ENCODE results near the gene SULT1A1.
"Not testable (repeated sequence)": the region's sequence is repeated elsewhere in the genome, so short reads cannot be mapped to it uniquely, and the experiment has no call there.

Gene SULT1A1

DNA sequence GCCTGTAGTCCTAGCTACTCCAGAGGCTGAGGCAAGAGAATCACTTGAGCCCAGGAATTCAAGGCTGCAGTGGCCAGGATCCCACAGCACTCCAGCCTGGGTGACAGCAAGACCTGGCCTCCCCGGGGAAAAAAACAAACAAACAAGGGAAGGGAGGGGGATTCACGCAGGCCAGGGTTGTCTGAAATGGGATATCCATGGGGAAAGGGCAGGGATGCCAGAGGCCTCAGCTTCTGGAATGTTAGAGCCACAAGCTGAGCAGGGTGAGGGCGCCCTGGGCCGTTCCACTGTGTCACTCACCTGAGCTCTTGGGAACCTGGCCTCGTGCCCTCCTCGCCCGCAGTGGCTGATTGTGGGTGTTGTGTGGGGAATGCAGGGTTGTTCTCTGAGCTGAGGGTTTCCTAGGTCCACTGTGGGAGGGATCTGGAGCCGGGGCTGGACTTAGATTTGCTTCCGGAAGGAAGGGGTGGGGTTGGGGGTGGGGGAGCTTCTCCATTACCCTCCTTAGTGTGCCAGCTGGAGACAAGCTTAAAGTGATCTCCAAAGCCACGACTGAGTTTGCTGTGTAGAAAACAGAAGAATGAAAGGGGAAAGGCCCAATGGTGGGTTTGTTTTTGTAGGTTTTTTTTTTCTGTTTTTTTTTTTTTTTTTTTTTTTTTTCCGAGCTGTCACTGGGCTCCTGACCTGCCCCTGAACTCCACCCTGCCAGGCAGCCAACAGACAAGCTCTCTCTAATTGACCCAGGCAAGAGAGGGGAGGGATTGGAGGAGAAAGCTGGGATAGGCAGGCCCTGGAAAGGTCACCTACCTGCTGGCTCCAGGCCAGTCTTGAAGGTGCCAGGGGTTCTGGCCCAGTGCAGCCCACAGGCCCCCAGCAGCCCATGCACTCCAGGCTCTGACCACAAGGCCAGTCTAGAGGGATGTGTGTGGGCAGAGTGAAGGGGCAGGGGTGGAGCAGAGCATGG lies at the start of gene SULT1A1:
SULT1A1 (minus strand) TSS at position 414 of the 964 bp plus-strand sequence. CDS start 1,189 bp downstream, outside the sequence.
- DNase-seq = no peak

DNA sequence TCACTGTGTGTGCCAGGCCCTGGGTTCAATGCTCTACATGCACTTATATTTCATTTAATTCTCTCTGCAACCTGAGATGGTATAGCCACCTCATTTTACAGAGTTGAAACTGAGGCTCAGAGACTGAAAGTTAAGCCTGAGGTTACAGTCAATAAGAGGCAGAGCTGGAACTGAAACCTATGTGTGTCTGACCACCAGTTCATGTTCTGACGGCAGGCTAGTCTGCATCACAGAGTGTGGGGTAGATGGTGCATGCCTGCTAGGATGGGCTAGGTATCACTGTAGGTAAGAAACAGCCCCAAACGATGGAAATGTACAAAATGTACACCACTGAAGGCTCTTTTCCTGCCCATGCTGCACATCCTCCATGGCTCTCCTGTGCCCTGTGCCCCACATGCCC lies 30.1 kb upstream of the SULT1A1 start:
- not testable (repeated sequence) for DNase-seq

DNA sequence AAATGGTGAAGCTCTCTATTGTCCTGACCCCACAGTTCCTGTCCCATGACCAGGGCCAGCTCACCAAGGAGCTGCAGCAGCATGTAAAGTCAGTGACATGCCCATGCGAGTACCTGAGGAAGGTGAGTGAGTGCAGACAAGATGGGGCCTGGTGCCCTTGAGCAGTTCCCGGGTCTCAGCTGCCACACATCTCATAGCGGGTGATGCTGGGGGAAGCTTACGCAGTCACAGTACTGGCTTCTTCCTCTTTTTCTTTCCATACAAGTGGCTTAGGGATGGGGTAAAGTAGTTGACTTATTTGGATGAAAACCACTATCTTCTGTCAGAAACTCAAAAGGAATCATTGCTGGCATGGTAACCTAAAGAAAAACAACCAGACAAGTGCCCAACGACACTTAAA lies 28.5 kb upstream of the SULT1A1 start:
- not testable (repeated sequence) for DNase-seq

DNA sequence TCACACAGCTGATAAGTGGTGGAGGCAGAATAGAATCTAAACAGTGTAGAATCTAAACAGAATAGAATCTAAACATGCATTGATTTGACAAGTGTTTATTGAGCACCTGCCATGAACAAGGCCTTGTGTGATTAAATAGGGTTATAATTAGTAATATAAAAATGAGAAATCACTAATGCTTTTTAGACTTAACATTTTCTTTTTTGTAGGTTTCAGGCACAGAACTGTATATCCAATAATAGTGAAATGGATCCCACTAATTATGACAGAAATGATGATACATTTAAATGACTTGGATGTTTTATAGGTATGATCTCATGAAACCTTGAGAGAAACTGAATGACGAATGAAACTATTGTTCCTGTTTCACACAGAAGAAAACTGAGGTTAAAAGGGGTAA lies 27.9 kb upstream of the SULT1A1 start, which contains the start of gene NPIPB8:
NPIPB8 (plus strand) TSS at position 301 of the 400 bp plus-strand sequence. CDS start 296 bp downstream, outside the sequence.
- DNase-seq = not testable (repeated sequence)

DNA sequence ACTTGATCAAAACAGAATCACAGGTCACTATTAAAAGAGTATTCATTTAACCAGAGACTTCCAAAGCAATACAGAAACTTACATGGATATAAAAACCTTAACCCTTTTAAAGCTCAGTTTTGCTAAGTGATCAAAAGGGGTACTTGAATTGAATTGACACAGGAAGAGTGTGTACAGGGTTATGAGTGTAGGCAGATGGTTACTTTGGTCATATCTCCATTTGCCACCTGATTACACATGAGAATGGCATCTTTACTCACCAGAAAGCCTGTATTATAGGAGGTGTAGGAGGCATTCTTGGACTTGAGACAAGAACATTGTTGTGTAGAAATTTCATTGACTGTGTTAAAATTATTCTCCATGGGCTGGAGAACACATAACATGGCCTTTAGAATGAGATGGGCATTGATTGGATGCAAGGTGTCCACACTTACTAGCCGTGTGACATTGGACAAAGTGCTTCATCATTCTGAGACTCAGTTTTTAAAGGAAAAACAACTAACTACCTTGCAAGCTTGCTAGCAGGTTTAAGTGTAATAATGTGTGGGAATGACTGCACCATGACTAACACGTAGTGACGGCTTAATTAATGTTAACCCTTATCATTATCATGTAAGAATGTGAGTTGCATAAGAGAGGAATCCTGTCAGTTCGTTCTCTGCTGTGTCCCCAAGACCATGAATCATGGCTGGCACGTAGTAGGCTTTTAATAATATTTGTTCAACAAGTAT lies 26.4 kb upstream of the SULT1A1 start:
- DNase-seq = not testable (repeated sequence)

DNA sequence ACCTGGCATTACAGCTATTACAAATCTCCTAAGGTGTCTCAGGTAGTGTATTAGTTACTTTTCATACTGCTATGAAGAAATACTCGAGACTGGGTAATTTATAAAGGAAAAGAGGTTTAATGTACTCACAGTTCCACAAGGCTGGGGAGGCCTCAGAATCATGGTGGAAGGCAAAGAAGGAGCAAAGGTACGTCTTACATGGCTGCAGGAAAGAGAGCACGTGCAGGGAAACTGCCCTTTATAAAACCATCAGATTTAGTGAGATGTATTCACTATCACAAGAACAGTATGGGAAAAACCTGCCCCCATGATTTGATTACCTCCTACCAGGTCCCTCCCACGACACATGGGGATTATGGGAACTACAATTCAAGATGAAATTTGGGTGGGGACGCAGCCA lies 21.1 kb upstream of the SULT1A1 start:
- DNase-seq = not testable (repeated sequence)

DNA sequence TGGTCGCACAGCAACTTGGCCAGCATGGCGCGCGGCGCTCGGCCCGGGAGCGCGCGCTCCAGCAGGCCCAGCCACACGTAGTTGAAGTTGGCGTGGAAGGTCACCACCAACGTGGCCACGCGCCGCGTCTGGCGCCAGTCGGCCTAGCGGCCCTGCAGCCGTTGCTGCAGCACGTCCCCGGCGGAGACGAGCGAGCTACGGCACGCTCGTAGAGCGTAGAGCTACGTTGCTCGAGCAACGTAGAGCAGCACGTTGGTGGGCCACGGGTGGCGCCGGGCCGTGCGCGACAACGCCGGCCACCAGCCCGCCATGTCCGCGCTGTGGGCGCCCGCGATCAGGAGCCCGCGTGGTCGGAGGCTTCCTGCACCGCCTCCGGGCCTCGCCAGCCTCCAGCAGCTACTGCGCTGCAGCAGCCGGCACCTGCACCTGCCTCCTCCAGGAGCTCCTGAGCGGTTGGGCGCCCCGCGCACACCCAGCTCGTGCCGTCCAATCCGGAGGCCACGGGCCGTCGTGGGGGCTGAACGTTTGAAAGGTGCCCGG lies 13.4 kb upstream of the SULT1A1 start:
- peak; percentile 97 for DNase-seq

DNA sequence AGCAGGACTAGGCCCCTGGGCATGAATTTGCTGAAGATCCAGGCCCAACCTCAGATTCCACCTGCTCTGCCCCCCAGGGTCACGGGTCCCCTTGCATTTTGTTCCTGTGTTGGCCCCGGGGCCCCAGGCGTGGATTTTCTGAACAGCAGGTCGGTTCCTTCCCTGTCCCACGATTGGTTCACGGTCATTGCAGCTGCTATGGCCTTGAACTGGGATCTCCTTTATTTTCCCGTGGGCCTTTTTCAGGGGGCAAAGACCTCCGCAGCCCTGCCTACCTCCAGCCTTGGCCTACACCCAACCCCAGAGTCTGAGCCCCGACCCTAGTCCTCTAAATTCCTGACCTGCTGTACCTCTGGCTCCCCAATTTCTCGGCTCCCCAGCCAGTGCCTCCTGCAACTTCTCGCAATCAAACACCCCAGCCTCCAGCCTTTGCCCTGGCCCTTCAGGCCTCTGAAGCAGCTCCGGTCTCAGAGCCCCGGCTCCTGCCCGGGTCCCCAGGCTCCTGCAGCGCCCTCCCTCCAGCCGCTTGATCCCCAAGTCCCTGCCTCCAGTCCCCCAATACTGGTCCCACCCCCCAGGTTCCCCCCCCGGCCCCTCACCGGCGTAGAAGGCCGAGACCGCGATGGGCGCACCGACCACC lies 12.8 kb upstream of the SULT1A1 start:
- peak; percentile 48 for DNase-seq

DNA sequence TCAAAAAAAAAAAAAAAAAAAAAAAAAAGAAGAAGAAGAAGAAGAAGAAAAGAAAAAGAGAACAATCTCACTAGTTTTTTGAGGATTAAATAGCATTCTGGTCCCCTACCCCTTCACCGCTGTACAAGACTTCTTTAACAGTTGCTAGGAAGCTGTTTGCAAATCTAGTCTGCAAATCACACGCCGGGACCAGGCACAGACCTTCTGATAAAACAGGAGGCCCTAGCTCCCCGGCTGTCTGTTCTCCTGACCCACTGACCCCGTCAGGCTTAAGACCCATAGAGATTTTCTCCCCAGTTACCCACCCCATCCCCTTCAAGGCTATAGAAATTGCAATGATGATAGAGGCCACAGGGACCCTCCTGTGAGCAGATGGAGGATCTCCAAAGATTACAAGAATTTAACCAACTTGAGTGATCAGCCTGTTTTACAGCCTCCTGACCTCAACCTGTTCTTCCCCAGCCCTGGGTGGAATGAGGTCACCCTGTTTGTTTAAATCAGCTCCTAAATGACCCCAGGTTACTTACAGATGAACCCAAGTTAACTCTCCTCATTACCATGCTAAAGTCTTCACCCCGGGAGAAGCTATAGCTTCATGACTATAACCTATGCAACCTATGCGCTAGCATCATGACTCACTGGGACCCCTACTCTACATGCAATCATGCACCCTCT lies 11.8 kb upstream of the SULT1A1 start:
- DNase-seq = no peak

DNA sequence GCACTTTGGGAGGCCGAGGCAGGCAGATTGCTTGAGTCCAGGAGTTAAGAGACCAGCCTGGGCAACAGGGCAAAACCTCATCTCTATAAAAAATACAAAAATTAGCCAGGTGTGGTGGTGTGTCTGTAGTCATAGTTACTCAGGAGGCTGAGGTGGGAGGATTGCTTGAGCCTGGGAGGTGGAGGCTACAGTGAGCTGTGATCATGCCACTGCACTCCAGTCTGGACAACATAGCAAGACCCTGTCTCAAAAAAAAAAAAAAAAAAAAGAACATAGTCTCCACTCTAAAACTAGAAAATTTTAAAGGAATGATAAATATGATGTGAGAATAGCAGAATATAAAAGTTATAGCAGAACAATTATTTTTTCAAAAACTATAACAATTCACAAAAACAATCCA lies 10.5 kb upstream of the SULT1A1 start:
- not testable (repeated sequence) for DNase-seq

DNA sequence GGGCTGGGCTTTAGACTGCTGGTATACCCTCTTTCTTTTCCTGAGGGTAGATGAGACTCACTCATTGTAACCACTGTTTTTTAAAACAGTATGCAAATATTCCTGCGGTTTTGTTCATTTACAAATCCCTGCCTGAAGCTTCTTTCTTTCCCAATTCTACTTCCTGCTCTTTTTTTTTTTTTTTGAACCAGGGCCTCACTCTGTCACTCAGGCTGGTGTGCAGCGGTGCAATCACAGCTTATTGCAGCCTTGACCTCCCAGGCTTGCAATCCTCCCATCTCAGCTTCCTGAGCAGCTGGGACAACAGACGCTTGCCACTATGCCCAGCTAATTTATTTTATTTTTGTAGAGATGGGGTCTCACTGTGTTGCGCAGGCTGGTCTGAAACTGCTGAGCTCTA lies 8.0 kb upstream of the SULT1A1 start:
- no peak for DNase-seq

DNA sequence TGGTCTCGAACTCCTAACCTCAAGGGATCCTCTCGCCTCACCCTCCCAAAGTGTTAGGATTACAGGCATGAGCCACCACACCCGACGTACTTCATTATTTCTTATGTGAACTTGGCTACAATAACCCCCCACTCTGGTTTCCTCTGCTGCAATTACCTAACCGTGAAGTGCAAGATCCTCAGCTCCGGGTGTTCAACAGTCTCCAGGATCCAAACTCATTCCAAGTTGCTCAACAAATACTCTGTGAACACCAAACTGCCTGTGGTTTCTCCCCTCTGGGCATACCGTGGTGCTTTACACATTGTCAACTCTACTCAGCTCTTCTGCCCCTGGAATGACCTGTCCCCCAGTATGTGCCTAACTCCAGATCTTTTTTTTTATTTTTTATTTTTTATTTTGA lies 6.8 kb upstream of the SULT1A1 start:
- DNase-seq = no peak

DNA sequence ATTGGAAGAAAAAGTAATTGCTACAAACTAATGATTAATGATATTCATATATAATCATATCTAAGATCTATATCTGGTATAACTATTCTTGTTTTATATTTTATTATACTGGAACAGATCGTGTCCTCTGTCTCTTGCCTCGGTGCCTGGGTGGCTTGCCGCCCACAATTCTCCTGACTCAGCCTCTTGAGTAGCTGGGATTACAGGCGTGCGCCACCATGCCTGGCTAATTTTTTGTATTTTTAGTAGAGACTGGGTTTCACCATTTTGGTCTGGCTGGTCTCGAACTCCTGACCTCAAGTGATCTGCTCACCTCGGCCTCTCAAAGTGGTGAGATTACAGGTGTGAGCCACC lies 6.4 kb upstream of the SULT1A1 start:
- DNase-seq = not testable (repeated sequence)

DNA sequence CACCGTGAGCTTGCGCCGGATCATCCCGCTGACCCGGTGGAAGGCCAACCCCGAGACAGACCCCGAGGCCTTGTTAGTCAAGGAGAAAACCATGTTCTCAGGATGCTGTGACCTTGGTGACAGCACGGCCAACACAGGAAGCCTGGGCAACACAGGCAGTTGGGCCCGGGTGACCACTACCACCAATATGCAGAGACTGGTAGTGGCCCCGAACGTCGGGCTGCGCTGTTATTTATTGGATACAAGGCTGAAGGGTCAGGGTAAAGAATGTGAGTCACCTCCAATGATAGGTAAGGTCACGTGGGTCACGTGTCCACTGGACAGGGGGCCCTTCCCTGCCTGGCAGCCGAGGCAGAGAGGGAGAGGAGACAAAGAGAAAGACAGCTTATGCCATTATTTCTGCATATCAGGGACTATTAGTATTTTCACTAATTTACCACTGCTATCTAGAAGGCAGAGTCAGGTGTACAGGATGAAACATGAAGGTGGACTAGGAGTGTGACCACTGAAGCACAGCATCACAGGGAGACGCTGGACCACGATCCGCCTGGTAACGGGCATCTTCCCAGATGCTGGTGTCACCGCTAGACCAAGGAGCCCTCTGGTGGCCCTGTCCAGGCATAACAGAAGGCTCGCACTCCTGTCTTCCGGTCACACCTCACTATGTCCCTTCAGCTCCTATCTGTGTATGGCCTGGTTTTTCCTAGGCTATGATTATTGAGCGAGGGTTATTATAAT lies 5.8 kb upstream of the SULT1A1 start:
- peak; percentile 78 for DNase-seq

DNA sequence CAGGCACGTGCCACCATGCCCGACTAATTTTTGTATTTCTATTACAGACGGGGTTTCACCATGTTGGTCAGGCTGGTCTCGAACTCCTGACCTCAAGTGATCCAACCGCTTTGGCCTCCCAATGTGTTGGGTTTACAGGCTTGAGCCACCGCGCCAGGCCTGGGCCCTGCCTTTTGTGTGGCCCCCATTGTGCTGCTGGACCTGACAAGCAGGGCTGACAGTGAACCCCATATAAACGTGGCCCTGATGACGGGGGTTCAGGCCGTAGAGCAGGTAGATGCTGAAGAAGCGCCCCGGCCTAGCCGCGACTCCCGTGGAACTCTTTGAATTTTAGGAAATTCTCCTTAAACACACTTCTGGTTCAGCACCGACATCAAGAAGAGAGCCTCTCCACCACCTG lies 4.7 kb upstream of the SULT1A1 start:
- not testable (repeated sequence) for DNase-seq

DNA sequence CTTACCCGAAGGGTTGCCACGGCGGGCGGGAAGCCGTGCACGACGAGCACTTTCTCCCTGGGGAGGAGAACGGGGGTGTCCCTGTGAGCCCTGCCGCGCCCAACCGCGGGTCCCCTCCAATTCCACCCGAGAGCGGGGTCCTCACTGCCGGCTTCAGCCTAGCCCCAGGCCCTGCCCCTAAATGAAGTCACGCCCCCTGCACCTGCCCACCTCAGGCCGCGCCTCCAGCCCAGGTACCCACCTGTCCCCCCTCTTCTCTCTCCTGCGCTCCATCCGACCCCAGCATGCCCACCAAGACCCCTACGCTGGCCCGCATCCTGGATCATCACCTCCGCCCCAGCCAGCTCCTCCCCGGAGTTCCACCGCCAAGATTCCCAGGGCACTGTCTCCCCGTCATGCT lies 4.1 kb upstream of the SULT1A1 start:
- DNase-seq = peak; percentile 62

DNA sequence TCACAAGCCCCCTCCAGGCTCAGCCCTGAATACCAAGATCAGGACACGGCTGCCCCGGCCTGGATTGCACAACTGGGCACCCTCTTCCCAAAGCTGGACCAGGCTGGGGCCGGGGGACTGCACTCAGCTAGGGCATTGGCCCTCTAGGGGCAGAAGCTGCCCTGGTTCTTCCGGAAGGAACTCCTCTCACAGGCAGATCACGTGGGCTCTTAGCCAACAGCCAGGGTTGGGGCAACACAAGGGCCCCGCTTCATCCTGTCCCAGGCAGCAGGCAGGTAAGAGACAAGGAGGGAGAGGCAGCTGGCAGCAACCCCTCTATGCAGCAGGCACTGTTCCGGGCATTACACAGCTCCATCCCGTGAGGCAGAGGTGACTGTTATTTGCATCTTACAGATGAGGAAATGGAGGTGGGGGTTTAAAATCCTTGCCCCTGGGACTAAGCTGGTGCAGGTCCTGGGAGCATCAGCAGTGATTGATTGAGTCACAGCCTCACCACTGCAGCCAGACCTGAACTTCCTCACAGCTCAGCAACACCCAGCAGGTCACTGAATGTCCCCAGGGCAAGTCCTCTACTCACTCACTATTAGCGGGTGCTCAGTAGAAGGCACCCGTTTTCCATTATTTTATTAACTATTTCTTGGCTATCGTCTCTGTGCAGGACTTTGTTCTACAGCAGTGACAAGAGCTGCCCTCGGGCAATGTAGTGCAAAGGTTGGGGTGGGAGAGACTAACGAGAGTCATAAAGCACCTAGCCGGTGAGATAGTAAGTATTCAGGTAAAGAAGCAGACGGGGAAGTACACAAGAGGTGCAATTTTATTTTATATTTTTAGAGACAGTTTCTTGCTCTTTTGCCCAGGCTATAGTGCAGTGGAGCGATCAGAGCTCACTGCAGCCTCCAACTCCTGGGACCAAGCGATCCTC lies 2.8 kb upstream of the SULT1A1 start:
- DNase-seq = not testable (repeated sequence)

DNA sequence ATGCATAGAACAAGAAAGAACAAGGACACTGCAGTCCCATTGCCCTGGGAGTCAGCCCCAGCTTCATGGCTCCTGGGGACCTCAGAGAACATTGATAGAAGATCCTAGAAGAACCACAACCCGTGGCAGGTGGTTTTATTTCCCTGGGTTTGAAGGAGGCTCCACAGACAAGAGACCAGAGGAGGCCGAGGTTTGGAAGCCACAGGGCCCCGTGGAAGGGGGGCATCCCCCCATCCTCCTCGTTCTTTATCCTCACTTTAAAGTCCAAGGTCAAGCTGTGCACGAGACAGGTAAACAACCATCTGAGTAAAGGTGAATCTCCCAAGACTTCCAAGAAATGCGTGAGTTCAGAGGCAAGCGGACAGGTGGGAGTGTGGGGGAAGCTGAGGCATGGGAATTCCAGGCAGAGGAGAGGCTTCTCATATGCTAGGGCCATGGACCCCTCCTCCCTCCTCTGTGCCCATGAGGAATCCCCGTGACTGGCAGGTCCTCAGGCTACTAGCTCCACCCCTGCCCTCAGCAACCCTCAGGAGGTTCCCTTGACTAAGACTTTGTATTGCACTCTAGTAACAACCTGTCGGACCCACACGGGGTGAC lies 849 bp upstream of the SULT1A1 start:
- no peak for DNase-seq

DNA sequence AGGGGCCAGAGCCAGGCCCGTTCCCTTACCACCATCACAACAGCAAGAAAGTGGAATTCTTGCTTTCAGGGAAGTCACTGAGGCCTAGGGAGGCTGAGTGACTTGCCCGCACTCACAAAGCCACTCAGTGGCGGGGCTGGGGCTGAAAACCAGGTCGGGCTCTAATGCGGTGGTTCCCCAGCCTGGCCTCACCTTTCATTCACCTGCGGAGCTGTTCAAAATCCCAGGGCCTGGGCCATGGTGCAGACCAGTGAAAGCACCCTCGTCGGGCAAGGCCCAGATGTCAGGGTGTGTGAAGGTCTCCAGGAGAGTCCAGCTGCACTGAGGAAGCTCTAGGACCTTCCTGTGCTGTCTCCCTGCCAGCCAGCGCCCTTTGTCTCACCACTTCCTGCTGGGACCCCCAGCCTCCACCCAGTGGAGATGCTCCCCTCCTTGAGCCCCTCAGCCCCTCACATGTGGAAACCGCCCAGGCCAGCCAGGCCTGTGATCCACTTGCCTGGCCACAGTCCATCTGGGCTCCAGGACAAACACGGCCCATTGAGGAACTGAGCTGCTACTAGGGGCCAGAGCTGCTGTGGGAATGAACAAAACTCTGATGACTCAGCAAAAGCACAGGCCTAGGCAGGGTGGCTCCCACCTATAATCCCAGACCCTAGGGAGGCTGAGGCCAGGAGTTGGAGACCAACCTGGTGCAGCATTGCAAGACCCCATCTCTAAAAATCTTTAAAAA lies 812 bp downstream of the SULT1A1 start:
- not testable (repeated sequence) for DNase-seq

DNA sequence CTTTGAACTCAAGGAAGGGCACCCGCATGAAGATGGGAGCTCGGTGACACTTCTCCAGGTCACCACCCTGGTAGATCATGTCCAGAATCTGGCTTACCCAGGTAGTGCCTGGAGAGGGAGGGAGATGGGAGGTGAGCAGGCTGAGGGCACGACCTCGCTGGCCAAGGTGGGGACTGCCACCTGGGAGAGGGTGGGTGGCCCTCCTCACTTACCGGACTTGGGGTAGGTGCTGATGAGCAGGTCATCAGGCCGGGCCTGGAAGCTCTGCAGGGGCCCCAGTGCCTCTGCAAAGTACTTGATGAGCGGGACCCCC lies 1.4 kb downstream of the SULT1A1 start:
- DNase-seq = not testable (repeated sequence)

Data from NCI-H146 (cell line).